Heart left ventricle (tissue), 16 donors: ENCODE data around the gene RHPN2. TPM values are rescaled to one million over a fixed set of nuclear protein-coding genes. Genes with fewer than 3 reads are reported as not detected.
"Not testable (repeated sequence)": the region's sequence is repeated elsewhere in the genome, so short reads cannot be mapped to it uniquely, and the experiment has no call there.

ENCODE experiments used
- ATAC-seq, 4 donors: fragments of 200-7000 bp; cut with Tn5 transposase; one replicate each; pipeline ENCODE4 v1.9.1; 2020 to 2022; ENCODE audit warnings: moderate library complexity in 4 of 4, mild to moderate bottlenecking in 3 of 4, moderate number of reproducible peaks in 1 of 4
- DNase-seq, 5 donors: peaks; one replicate each; pipeline ENCODE4 v3.0.0-alpha.2; 2020
- H3K27ac ChIP-seq, 12 donors: fragments of 200-600 bp; sonication (generic) in 4 of 12; one replicate each; pipeline versions ENCODE4 v1.5.0 to v1.8.0; 2016 to 2022; ENCODE audit warnings: mild to moderate bottlenecking in 2 of 12
- H3K27me3 ChIP-seq, 9 donors: fragments of 200-600 bp; sonication (generic) in 2 of 9; one replicate each; pipeline versions ENCODE4 v1.5.1 to v1.8.0; 2016 to 2022; ENCODE audit warnings: mild to moderate bottlenecking in 3 of 9
- H3K36me3 ChIP-seq, 9 donors: fragments of 200-600 bp; sonication (generic) in 2 of 9; one replicate each; pipeline versions ENCODE4 v1.5.0 to v1.8.0; 2018 to 2022; ENCODE audit warnings: mild to moderate bottlenecking in 2 of 9
- H3K4me1 ChIP-seq, 12 donors: fragments of 200-600 bp; sonication (generic) in 4 of 12; one replicate each; pipeline versions ENCODE4 v1.5.0 to v1.8.0; 2016 to 2022; ENCODE audit warnings: mild to moderate bottlenecking in 3 of 12
- H3K4me3 ChIP-seq, 12 donors: fragments of 200-600 bp; sonication (generic) in 4 of 12; one replicate each; pipeline versions ENCODE4 v1.5.0 to v1.8.0; 2017 to 2022; ENCODE audit warnings: mild to moderate bottlenecking in 9 of 12, moderate library complexity in 4 of 12
- H3K9me3 ChIP-seq, 12 donors: fragments of 200-600 bp; sonication (generic) in 4 of 12; one replicate each; pipeline versions ENCODE4 v1.5.0 to v1.8.0; 2016 to 2022; ENCODE audit warnings: mild to moderate bottlenecking in 1 of 12
- POLR2A ChIP-seq, 2 donors: fragments of 450-650 bp; IDR thresholded peaks; one replicate each; pipeline ENCODE4 v1.6.1; 2017; ENCODE audit warnings: antibody characterized with exemption in 2 of 2, mild to moderate bottlenecking in 2 of 2, moderate library complexity in 2 of 2
- WGBS, 4 donors: extraction: QIAGEN DNeasy Blood & Tissue Kit in 2 of 4; methylation state at CpG; one replicate each; pipeline versions ENCODE4 v1.1.5 to v1.1.7; 2013 to 2018; 5-methylcytosine and 5-hydroxymethylcytosine counted together
- intact Hi-C, 10 donors: fragments of 100-400 bp; cut with DNase I; formaldehyde crosslinking; loops; one replicate each; pipeline versions ENCODE4 v1.11.1 to v1.14.2; 2022
- polyA plus RNA-seq, 2 donors: library from polyadenylated mRNA; stranded (reverse); fragments of 200-250 nt; gene quantifications; one replicate each; pipeline ENCODE4 v1.2.3, GENCODE V29; 2013
- total RNA-seq, 9 donors: library from RNA; depleted of rRNA in 2 of 9; stranded (reverse); fragments of >200 nt in 2 of 9; fragmentation: NEBNext Ultra II Directional in 3 of 9; extraction: Animal tissue kit (Norgen Biotek cat#: 25700) in 3 of 9; gene quantifications; one replicate each; pipeline versions ENCODE4 v1.1.0 to v1.2.4, GENCODE V29; 2016 to 2023
- TF ChIP-seq, protein P1 (sequence below), 12 donors: fragments of 200-600 bp; sonication (generic) in 4 of 12; IDR thresholded peaks; one replicate each; pipeline versions ENCODE4 v1.5.0 to v1.8.0; 2018 to 2022; ENCODE audit warnings: antibody characterized with exemption in 12 of 12, mild to moderate bottlenecking in 5 of 12
- donor health status: ischemic (EF 13 %, LVEDD 7.1; RV severe dilation, severe dysfunction).
- donor health status: healthy with polysubstance abuse.
- donor health status: DM: no; HTN: yes; CAD: no.
- donor health status: DM: no; HTN: no; CAD: no.
- donor health status: ischemic (EF 25% LVEDD 6.9; RV normal size, moderate dysfunction).
- donor health status: ischemic (EF 25% LVEDD 5.7; RV mildly dilated, moderate dysfunction).
- donor health status: healthy.
- donor health status: DM: yes; HTN: yes; CAD: no.
- donor health status: ischemic (EF 35%, LVEDD 5.7; RV mildly dilated, moderate dysfunction).
- donor health status: nonischemic (EF 11% LVEDD 7.7; RV severe dilation, severe dysfunction).
- donor health status: DM: yes; HTN: yes; CAD: no.
- donor health status: PGD.
- donor health status: ischemic (EF 29% LVEDD 5.4; RV normal size, mild dysfunction).
- donor health status: nonischemic (EF 23%, LVEDD 6.1; RV moderate dilation, normal function).

The RHPN2 gene
- total and polyA plus RNA-seq, 11 donors = 0.35 to 3.7 (median 1.9) TPM

DNA sequence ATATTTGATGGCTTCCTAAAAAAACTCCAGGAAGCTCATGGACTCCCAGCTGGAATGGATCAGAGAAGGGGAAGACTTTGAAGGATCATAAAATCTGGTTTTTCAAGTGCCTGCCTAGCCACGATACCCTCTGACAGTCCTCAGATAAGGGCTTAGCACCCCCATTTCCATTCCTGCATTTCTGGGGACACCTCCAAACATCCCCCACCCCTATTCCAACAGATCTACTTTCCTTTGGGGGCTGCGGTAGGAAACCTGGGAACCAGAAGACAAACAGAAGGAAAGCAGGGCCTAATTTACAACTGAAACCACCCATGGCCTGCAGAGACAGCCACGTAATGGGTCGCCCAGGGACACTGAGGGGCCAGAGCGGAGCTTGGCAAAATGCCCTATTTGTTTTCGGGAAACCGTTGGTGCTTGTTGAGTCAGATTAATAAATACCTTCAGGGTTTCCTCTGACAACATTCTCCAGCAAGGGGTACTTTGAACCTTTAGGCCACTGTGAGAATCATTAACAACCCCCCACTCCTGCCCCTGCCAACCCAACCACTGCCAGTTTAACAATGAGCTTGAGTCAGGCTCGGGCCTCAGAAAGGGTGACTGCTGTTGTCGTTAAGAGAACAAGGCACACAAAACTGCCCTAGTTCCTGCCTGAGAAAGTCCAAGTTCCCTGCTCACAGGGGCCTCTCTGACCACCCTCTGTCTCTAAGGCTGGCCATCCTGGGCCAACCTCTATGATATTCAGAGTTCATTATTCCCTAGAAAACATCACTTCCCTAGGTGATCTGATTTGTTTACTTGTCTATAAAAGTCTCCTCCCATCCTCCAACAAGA, 23.5 kb downstream of the RHPN2 start:
- Histone ChIP-seq H3K27me3 (no peaks in the 10 kb centered on the region), H3K36me3 (no peaks in the 10 kb centered on the region), H3K4me3 (no peak overlapping the region), H3K4me1 (no peaks in the 10 kb centered on the region), H3K9me3 (no peaks in the 10 kb centered on the region), H3K27ac (no peak overlapping the region)
- no peak for DNase-seq
- TF ChIP-seq, protein P1, sequence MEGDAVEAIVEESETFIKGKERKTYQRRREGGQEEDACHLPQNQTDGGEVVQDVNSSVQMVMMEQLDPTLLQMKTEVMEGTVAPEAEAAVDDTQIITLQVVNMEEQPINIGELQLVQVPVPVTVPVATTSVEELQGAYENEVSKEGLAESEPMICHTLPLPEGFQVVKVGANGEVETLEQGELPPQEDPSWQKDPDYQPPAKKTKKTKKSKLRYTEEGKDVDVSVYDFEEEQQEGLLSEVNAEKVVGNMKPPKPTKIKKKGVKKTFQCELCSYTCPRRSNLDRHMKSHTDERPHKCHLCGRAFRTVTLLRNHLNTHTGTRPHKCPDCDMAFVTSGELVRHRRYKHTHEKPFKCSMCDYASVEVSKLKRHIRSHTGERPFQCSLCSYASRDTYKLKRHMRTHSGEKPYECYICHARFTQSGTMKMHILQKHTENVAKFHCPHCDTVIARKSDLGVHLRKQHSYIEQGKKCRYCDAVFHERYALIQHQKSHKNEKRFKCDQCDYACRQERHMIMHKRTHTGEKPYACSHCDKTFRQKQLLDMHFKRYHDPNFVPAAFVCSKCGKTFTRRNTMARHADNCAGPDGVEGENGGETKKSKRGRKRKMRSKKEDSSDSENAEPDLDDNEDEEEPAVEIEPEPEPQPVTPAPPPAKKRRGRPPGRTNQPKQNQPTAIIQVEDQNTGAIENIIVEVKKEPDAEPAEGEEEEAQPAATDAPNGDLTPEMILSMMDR (IDR thresholded peaks at IDR 0.05) = no peak
- TF ChIP-seq POLR2A (IDR thresholded peaks at IDR 0.05) = no peak
- WGBS, 4 donors = 58 to 70% (median 64%) methylated on average over 9 of the region's 9 CpGs
- intact Hi-C loops = no loop called here
- no peak for ATAC-seq

DNA sequence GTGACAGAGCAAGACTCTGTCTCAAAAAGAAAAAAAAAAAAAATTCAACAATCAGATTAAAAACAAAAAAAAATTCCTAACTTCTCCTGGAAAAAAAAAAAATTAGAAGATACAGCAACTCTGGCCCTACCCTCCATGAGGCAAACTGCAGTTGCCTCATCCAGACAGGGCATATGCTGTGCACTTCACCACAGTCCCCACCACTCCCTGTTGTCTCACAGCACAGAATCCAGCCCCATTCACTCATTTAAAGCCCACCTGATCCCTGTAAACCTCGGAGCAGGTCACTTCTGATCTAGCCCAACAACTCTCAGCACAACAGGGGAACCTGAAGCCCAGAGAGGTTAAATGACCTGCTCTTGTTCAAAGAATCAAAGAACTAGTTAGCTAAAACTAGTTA, 24.9 kb downstream of the RHPN2 start:
- no peak overlapping the region for H3K4me3 ChIP-seq
- no peaks in the 10 kb centered on the region for H3K9me3 ChIP-seq
- intact Hi-C loops = no loop called here
- H3K27me3 ChIP-seq = no peaks in the 10 kb centered on the region
- TF ChIP-seq, protein P1 (IDR thresholded peaks at IDR 0.05) = no peak
- no peak for TF ChIP-seq POLR2A (IDR thresholded peaks at IDR 0.05)
- DNase-seq = no peak
- H3K4me1 ChIP-seq = no peaks in the 10 kb centered on the region
- no peak for ATAC-seq
- no peaks in the 10 kb centered on the region for H3K36me3 ChIP-seq
- WGBS, 4 donors = 77 to 89% (median 88%) methylated on average over 1 of the region's 1 CpG
- H3K27ac ChIP-seq = no peak overlapping the region

DNA sequence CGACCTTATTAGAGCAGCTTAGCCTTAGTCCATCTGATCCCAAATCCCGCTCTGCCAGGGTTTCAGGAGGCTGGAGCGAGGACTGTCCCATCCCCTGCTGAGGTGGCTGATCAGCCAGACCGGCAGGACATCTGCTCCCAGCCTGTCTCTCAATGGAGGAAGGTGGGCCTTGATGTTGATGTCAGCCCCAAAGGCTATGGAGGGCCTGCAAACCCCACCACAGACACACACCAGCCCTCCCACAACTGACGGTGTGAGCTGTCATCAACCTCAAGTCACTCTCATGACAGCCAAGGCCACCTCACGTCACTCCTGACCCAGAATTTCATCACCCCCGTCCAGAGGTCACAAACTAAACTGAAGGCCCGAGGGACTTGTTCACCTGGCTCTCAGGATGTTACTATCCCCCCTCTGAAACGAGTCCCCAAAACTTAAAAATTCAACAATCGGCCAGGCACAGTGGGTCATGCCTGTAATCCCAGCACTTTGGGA, 25.5 kb downstream of the RHPN2 start:
- no peaks in the 10 kb centered on the region for H3K9me3 ChIP-seq
- no peaks in the 10 kb centered on the region for H3K4me1 ChIP-seq
- intact Hi-C loops = no loop called here
- no peak overlapping the region for H3K4me3 ChIP-seq
- ATAC-seq (no peak), DNase-seq (no peak)
- H3K36me3 ChIP-seq = no peaks in the 10 kb centered on the region
- 68 to 77% (median 72%) methylated on average over 10 of the region's 10 CpGs for WGBS, 4 donors
- TF ChIP-seq, protein P1 (IDR thresholded peaks at IDR 0.05) = no peak
- TF ChIP-seq POLR2A (IDR thresholded peaks at IDR 0.05) = no peak
- no peak overlapping the region for H3K27ac ChIP-seq
- H3K27me3 ChIP-seq = no peaks in the 10 kb centered on the region

DNA sequence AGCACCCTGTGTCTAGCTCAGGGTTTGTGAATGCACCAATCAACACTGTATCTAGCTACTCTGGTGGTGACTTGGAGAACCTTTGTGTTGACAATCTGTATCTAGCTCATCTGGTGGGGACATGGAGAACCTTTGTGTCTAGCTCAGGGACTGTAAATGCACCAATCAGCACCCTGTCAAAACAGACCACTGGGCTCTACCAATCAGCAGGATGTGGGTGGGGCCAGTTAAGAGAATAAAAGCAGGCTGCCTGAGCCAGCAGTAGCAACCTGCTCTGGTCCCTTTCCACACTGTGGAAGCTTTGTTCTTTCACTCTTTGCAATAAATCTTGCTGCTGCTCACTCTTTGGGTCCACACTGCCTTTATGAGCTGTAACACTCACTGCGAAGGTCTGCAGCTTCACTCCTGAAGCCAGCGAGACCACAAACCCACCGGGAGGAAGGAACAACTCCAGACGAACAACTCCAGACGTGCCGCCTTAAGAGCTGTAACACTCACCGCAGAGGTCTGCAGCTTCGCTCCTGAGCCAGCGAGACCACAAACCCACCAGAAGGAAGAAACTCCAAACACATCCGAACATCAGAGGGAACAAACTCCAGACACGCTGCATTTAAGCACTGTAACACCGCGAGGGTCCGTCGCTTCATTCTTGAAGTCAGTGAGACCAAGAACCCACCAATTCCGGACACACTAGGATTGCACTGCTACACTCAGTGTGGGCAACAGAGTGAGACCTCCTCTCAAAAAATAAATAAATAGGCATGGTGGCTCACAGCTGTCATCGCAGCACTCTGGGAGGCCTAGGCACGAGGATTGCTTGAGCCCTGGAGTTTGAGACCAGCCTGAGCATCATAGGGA, 27.3 kb downstream of the RHPN2 start:
- H3K9me3 ChIP-seq, DNase-seq, H3K4me1 ChIP-seq, intact Hi-C loops, H3K27me3 ChIP-seq, ATAC-seq, H3K27ac ChIP-seq, H3K4me3 ChIP-seq, H3K36me3 ChIP-seq: not testable (repeated sequence)
- WGBS, 4 donors = 84 to 92% (median 91%) methylated on average over 17 to 18 of the region's 18 CpGs

GRCh38 chr19:33036370-33037167, 28.1 kb downstream of the RHPN2 start:
- DNase-seq, intact Hi-C loops, H3K4me1 ChIP-seq, H3K27me3 ChIP-seq, H3K9me3 ChIP-seq, ATAC-seq, H3K4me3 ChIP-seq, H3K36me3 ChIP-seq, H3K27ac ChIP-seq: not testable (repeated sequence)
- 94 to 96% (median 96%) methylated on average over 27 to 45 of the region's 45 CpGs for WGBS, 4 donors
